Kidney capillary endothelial cell (primary cell): ENCODE measurements around the gene CDC42BPA.
"Not testable (repeated sequence)": the region's sequence is repeated elsewhere in the genome, so short reads cannot be mapped to it uniquely, and the experiment has no call there.

Source experiments
- DNase-seq: peaks from one replicate; pipeline ENCODE4 v3.0.0-alpha.2; 2018; ENCODE audit warnings: low spot score

The CDC42BPA gene

DNA sequence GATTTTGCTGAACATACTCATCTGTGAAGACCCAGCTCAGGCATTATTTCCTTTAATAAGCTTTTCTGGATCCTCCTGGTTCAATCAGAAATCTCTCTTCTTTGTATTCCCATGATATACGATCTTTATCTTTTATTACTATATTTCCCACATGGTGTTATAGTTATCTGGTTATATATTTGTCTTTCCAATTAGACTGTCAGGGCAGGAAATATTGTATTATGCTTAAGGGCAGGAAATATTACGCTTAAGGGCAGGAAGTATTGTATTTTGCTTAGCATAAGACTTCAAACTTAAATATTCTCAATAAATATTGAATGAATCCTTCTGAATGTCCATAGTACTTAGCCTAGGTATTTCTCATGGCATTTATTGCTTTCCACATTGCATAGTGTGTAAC, 256.0 kb downstream of the CDC42BPA start:
- DNase-seq, result no peak

DNA sequence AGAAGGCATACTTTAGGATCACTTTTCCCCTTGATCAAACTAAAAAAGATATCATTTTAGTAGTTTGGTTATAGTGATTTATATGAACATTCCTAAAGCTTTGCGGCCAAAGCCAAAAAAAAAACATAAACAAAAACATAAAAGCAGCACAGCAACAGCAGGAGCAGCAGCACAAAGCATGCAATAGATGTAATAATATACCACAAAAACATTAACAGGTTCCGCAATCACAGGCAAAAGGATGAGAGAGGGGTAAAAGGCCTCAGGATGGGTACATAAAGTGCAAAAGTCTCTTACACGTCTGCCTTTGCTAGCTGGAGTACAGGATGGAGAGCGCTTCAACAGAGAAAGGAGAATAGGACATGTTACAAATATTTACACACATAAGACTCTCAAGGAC, 259.2 kb downstream of the CDC42BPA start:
- DNase-seq, result no peak

DNA sequence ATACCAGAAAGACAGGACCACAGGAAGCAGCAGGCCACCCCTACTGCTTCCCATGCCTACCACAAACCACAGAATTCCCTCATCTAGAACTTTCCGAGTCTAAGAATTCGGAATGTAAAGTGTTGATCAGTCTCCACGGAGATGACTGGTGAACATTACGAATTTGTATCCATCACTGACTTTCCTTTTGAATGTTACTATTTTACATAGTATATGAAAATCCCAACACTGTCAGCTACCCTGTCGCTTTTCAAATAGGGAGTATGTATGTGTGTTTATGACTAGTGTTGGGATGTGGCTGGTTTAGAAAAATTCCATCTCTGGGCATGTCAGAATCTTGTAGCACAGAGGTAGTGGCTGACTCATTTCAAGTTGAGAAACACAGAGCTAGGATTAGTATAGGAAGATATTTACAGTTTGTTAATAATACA, 260.0 kb downstream of the CDC42BPA start:
- no peak for DNase-seq

DNA sequence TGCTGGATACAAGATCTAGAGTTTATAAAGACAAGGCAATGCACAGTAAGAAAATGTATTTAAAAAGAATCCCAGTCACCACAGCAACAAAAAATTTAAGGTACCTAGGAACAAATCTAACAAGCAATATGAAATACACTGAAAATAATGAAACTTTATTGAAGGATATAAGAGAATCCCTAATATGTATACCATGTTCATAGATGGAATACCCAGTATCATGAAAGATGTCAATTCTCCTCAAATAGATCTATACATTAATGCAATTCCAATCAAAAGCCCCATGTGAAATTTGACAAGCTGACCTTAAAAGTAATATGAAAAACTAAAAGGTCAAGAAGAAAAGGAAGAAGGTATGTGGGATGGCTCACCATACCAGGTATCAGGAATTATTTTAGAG, 269.0 kb downstream of the CDC42BPA start:
- no peak for DNase-seq

DNA sequence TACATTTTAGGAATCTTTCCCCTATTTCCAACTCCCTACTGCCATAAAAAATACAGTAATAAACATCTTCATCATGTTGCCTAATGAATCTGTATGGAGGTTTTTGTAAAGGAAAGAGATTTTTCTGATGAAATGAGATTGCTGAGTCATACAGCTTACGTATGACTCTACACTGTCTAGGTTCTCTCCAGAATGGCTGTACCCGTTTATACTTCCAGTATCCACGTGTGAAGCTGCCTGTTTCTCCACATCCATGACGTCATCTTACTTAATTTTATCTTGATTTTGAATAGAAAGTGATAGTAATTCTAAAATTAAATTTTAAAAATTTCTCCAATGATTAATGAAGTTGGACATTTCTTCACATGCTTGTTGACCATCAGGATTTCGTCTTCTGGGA, 274.5 kb downstream of the CDC42BPA start:
- no peak for DNase-seq

DNA sequence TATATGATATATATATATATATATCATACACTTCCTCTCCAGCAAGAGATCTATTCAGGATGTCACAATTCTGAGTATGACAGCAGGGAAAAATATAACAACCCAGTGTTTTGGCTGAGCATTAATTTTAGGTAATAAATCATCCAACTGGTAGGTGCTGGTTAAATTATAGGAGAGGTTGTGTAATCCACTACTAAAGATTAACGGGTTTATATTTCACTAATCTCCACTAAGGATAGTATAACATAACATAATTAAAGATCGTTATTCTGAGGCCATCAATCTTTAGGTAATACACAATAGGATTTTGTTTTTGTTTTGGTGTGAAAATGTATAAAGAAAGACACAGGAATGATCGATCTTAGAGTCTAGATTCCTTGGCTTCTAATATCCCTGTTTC, 276.0 kb downstream of the CDC42BPA start:
- no peak for DNase-seq

DNA sequence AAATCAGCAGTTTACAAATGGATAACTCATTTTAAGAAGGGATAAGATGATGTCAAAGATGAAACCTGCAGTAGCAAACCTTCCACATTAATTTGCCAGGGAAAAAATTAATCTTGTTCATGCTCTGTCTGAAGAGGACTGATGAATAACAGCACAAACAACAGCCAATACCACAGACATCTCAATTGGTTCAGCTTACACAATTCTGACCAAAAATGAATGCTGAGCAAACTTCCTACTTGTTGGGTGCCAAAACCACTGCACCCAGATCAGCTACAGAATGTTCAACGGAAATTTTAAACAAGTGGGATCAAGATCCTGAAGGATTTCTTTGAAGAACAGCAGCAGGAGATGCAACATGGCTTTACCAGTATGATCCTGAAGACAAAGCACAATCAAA, 279.9 kb downstream of the CDC42BPA start:
- no peak for DNase-seq

DNA sequence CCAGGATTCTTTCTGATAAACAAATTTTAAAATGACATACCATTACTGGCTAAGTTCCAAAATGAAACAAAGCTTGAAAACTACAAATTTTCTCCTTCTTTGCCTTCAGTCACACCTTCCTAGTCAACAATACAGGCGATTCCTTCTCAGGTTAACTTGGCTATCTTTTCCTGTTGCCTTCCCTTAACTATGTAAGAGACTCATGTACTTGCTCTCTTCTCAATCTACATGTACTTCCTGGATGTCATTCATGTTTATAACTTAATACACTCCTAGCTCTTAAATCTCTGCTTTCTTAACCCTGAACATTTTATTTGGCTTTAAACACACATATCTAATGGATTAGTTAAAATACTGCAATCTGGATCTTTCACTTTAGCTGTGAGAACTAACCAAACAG, 281.2 kb downstream of the CDC42BPA start:
- DNase-seq, result no peak

DNA sequence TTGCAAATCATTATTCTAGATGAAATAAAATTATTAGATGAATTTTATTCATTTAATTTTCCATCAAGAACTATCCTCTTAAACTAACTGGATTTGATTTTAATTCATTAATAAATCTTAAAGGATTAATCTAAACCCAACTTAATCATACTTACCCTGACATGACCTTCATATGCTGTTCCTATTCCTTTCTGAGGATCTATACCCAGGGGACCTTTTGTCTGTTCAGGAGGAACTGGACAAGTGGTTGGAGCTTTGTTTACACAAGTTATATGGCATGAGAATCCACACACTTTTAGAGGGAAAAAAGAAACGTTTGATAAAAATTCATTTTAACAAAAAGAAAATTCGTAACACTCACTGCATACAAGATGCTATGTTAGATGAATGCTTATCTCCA, 283.0 kb downstream of the CDC42BPA start:
- DNase-seq, result no peak

DNA sequence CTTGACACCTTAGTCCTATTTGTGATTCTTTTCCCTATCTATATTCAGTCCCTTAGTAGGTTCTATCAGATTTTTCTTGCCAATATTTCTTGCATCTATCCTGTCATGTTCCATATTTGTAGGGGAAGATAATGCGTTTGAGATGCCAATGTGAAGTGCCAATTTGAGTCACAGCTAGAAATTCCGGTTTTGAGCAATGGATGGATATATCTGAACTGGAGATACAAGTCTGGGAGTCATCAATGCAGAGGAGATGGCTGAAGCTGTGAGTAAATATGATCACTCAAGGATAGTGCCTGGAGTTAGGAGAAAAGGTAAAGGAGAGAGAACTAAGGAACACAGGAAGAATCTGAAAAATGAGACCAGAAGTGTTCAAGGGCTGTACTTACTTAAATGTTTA, 284.4 kb downstream of the CDC42BPA start:
- no peak for DNase-seq

DNA sequence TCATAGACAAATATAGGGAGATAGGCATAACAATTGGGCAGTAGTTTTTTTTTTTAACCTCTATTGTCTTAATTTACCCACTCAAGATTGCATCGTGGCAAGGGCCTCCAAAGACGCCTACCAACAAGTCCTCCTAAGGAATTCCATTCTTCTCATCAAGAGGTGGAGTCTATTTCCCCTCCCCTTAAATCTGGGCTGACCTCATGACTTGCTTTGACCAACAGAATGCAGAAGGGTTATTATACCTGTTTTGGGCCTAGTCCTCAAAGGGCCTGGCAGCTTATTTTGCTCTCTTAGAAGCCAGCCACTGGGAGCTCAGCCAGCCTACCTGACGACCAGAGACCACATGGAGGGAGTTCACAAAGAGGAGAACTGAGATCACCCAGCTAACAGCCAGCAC, 285.9 kb downstream of the CDC42BPA start:
- DNase-seq, result no peak

DNA sequence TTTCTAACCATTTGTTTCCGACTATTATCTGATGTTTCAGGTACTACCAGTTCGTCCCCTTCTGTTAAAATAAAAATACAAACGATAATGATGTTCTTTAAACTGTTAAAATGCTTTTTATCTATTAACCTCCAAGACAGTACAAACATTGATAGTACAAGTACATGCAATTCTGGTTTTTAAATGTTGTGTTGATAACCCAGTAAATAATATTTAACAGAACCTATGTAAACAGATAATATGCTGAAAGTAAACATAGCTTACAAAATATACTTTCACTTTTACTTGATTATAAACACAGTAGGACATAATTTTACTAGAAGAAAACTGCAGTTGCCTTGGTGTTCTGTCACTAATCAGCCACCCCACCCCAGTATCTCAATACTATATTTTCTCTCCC, 301.3 kb downstream of the CDC42BPA start:
- no peak for DNase-seq

DNA sequence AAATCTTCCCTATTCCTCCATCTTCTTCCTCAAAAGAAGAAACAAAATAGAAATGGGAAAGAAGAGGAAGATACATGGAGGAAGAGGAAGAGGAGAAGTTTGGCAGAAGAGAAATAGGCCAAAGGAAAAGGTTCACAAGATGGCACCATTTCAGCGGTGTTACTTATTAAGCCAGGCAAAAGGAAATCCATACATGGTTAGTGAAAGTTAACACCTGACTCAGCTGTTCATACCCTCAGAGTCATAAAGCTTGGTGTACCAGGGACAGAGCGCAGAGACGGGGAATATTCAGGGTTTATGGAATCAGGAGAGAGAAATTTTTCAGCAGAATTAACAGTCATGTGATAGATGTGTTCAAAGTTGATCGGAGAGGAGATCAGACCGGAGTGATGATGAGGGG, 307.6 kb downstream of the CDC42BPA start:
- no peak for DNase-seq

DNA sequence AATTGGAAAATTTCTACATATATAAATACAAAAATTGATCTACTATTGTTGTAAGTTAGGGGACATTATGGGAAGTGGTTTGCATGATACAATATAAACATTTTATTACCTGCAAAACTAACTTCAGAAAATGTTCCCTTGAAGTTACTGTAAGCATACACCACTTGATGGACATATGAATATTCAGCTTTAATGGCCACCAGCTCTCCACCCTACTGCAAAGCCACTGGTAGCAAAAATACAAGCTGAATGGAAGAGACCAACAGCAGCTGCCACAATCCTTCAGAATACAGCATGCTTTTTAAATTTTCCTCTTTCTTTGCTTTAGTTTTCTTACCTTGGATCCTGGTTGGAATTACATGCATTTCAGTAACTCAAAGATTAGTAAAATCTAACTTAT, 308.4 kb downstream of the CDC42BPA start:
- DNase-seq, result no peak

DNA sequence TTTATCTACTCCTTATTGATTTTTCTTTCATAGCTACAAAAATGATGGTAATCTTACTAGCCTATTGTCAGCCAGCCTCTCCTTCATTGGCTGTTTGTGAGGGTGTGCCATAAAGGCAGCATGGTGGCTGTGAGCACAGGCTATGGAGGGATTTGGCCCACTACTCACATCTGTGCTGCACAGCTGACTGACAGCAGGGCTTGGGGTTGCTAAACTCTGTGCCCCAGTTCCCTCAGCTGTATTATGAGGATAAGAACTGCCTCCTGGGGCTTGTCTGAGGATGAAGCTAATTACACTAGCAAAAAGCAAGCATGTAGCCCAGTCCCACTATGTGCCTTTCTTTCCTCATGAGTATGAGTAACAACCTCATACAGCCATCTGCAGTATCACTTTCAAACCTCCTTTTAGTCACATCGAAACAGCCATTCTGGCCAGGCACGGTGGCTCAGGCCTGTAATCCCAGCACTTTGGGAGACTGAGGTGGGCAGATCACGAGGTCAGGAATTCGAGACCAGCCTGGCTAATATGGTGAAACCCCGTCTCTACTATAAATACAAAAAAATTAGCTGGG, 312.0 kb downstream of the CDC42BPA start:
- DNase-seq, result no peak

DNA sequence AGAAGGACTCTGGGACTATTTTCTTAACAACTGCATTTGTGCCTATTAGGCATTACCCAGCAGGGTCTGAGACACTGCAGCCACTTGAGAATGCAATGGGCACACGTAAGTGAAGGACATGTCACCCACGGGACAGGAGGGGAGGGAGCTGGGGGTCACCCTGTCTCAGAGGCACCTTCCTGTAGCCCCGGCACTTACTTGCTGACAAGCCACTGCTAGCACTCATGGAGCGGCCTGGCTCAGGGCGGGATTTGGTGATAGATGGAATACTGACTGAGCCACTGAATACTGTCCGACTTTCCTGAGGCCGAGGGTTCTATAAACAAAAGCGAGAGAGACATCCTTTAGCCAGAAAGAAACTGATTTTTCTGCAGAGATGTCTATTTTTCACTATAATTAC, 313.5 kb downstream of the CDC42BPA start:
- DNase-seq, result no peak

DNA sequence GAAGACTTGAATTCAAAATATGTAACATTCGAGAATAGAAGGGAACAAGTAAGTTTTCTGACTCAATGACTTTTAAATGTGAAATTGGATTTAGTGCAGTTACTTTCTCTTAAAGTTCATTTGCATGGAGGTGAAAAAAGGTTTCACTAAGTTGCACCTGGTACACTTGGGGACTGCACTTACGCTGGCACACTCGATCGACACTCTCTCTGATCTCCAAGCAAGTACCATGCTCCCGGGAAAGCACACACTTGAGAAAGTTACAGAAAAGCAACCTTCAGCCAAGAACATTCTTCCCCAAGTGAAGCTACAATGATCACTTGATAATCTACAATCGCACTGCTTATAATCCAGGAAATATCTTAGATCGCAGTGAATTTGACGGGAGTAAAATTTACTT, 315.1 kb downstream of the CDC42BPA start:
- DNase-seq, result no peak

DNA sequence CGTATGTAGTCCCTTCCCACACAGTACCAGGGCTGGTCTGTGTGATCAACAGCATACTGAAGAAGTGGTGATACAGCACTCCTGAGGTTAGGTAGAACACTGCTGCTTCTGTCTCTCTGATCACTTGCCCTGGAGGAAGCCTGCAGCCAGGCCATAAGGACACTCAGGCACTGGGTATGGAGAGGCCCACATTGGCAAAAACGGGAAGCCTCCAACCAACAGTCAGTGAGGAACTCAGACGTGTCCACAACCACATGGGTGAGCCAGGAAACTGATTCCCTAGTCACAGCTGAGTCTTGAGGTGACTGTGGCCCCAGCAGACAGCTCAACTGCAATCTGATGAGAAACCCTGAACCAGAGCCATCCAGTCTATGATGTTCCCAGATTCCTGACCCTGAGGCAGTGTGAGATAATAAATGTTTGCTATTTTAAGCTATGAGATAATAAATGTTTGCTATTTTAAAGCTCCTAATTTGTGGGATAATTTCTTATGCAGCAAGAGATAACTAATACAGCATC, 315.7 kb downstream of the CDC42BPA start:
- DNase-seq, result no peak

DNA sequence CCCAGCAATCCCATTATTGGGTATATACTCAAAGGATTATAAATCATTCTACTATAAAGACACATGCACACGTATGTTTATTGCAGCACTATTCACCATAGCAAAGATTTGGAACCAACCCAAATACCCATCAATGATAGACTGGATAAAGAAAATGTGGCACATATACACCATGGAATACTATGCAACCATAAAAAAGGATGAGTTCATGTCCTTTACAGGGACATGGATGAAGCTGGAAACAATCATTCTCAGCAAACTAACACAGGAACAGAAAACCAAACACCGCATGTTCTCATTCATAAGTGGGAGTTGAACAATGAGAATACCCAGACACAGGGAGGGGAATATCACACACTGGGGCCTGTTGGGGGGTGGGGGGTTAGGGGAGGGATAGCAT, 318.7 kb downstream of the CDC42BPA start:
- DNase-seq, result not testable (repeated sequence)

DNA sequence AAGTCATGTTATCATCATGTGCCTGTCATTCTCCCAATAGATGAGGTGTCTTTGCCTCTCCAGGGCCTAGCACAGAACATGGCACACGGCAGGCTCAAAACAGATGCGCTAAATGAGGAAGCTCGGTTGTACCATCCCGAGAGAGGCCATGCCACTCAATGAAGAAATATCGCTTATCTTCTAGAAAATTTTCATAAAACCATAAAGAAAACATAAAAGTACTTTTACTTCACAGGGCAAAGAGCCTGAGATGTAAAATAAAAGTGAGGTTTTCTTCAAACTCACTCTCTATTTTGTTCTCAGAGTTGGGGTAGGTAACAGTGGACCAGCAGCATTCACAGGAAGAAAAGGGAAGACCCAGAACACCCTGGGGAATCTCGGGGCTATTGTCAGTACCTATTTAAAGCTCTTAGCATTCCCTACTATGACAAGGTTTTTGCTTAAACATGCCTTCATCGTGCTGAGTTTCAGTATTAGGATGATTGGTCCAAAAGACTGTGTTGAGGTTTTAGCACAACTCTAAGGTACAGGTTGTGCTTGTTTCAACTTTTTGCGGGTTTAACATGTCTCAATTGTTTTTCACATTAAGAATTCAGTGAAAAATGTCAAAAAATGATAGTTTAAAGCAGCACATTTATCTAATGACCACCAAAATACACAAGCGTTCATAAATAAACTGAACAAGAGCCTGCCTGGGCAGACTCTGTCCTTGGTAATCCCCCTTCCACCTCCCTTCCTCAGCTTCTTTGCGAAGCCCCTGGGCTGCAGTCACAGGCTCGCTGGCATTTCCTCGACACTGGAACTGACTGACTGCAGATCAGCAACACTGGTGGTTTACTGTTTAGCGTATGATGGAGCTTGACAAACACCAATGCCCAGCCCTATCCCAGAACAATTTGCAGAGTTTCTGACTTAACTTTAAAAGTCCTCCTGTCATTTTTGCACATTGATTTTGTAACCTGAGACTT, 322.6 kb downstream of the CDC42BPA start:
- no peak for DNase-seq

DNA sequence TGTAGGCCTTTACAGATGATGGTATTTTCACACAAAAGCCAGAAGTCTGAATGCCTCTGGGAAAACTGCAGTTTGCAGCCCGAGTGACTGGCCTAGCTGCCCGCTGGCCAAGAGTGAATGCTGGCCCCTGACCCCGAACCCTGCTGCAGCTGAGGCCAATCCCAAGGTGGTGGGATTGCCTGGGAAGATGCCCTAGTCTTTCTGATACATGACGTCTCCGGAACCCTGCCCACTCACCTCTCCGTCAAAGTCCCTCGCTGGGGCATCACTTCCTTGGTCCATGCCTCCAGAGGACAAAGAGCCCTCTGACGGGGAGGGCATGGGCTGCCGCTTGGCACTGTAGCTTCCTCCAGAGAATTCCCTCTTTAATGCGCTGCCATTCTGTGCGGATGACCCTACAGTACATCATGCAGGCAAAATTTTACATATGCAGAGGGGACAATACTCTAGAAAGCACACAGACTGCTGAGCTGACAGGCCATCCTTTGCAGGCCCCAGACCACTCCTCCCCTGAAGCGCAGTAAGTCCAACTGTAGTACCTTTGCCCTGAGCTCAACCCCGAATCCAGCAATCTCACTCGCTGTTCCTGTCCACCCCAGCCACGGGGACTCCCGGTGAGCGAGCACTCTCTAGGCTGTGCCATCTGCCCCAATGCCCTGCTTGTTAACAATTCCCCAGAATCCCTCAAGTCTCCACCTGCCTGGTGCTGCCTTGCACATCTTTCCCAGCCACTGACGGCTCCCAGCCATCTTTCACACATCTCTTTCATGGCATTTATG, 323.5 kb downstream of the CDC42BPA start:
- DNase-seq, result no peak

DNA sequence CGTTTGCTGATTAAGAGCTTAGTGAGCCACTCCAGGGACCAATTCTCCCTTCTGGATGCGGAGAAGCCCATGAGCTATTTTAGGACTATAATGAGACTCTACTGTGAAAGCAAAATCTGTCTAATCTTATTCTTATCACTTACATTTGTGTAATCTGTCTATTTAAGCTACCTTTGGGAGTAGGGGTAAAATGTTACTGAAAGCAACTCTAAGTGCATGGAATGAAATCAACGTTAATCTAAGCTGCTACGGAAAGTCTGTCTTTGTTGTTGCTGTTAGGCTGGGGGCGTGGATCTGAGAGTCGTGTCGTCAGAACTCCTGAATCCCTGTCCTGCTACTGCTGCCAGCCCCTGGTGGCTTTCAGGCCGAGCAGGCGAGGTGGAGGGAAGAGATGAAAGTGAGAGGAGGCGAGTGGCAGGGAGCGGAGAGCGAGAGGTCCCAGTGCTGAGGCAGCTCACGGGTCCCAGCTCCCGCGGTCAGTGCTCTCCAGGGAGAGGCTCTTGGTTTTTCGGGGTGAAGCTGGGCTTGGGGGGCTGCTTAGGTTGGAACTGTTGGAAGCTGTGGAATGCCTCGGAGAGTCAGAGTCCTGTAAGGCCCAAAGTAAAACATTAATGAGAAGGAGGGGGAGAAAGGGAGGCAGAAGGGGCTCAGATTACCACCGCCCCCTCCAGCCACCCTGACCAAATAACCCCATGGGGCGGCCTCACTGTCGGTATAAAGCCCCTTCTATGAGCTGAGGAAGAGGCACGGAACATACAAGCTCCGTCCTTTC, 324.3 kb downstream of the CDC42BPA start:
- no peak for DNase-seq
